Endothelial cell (in vitro differentiated cells): ENCODE results near the gene LPP. TPM values are rescaled to one million over a fixed set of nuclear protein-coding genes. Genes with fewer than 3 reads are reported as not detected.
A peak's percentile ranks its signal among the peaks of the same experiment; 100 is the strongest.

ENCODE experiments used
- DNase-seq: peaks from one replicate; pipeline ENCODE4 v3.0.0; 2021; ENCODE audit warnings: low spot score
- H3K27ac Mint-ChIP-seq: one replicate; pipeline ENCODE4 v1.8.0; 2021; ENCODE audit warnings: mixed read lengths, inconsistent platforms; ENCODE audit not compliant: unreplicated experiment
- H3K27me3 Mint-ChIP-seq: one replicate; pipeline ENCODE4 v1.8.0; 2021; ENCODE audit warnings: mild to moderate bottlenecking, moderate library complexity, mixed read lengths, inconsistent platforms; ENCODE audit not compliant: unreplicated experiment
- H3K36me3 Mint-ChIP-seq: one replicate; pipeline ENCODE4 v1.8.0; 2021; ENCODE audit warnings: mild to moderate bottlenecking, low read depth, mixed read lengths, inconsistent platforms; ENCODE audit not compliant: unreplicated experiment
- H3K4me1 Mint-ChIP-seq: one replicate; pipeline ENCODE4 v1.8.0; 2021; ENCODE audit warnings: mild to moderate bottlenecking, mixed read lengths, inconsistent platforms; ENCODE audit not compliant: unreplicated experiment
- H3K4me3 Mint-ChIP-seq: one replicate; pipeline ENCODE4 v1.8.0; 2021; ENCODE audit warnings: mild to moderate bottlenecking, mixed read lengths, inconsistent platforms; ENCODE audit not compliant: unreplicated experiment
- H3K9me3 Mint-ChIP-seq: one replicate; pipeline ENCODE4 v1.8.0; 2021; ENCODE audit warnings: mixed read lengths, inconsistent platforms; ENCODE audit not compliant: unreplicated experiment
- CTCF ChIP-seq: fragments of 200-600 bp; sonication (generic); IDR thresholded peaks from one replicate; pipeline ENCODE4 v1.5.0; 2021; ENCODE audit warnings: antibody characterized with exemption; ENCODE audit not compliant: unreplicated experiment
- total RNA-seq: library from RNA; stranded (reverse); fragmentation: NEBNext Ultra II Directional; extraction: Animal tissue kit (Norgen Biotek cat#: 25700); gene quantifications from one replicate; pipeline ENCODE4 v1.2.1, GENCODE V29; 2021; ENCODE audit not compliant: unreplicated experiment

The LPP gene
- total RNA-seq, 1 donor from 2014 or later = 181 TPM

- no peak for TF ChIP-seq CTCF
- H3K36me3 Mint-ChIP-seq = peaks cover 5% of the 10 kb centered on the region
- peak overlapping the region; percentile 58 for H3K27ac Mint-ChIP-seq
- DNase-seq = no peak
- H3K9me3 Mint-ChIP-seq = no peaks in the 10 kb centered on the region
- H3K4me3 Mint-ChIP-seq = peak overlapping the region; percentile 28
- peaks cover 28% of the 10 kb centered on the region for H3K4me1 Mint-ChIP-seq
- H3K27me3 Mint-ChIP-seq = peaks cover 8% of the 10 kb centered on the region
Observed at GRCh38 chr3:188780193-188781147, 626.5 kb downstream of the LPP start.

DNA sequence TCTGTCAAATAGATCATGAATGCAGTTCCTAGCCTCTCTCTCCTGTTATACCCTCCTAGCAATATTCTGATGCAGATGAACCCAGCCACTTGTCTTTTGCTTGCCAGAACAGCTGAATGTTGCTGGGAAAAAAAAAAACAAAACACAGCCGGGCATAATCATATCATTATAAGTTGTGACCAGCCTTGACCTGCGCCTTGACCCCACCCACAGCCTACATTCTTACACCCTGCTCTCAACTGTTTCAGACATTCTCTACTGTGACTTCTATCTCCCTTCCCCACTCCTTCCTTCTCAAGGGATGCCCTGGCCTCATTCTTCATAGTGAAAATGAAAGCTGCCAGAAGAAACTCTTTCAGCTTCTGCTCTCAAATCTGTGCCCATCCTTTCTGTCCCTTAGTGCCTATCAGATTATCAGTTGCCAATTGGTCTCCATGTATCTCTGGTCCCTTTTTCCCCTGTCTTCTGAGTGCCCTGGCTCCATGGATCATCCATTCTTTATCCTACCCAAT is 628.7 kb downstream of the LPP start:
- H3K36me3 Mint-ChIP-seq = peaks cover 5% of the 10 kb centered on the region
- H3K4me3 Mint-ChIP-seq = no peak overlapping the region
- TF ChIP-seq CTCF = no peak
- peaks cover 6% of the 10 kb centered on the region for H3K27me3 Mint-ChIP-seq
- H3K9me3 Mint-ChIP-seq = no peaks in the 10 kb centered on the region
- peaks cover 9% of the 10 kb centered on the region for H3K4me1 Mint-ChIP-seq
- no peak overlapping the region for H3K27ac Mint-ChIP-seq
- DNase-seq = no peak

DNA sequence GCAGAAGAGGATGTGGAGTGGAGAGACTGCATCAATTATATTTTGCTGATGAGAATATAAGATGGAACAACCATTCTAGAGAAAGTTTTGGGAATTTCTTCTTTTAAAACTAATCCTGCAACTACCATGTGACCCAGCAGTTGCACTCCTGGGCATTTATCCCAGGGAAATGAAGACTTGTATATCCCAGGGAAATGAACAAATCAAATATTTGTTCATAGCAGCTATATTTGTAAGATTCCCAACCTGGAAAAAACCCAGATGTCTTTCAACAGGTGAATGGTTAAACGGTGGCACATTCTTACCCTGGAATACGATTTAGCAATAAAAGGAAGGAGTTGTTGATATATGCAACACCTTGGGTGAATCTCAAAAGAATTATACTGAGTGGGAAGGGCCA is 632.5 kb downstream of the LPP start:
- Mint-ChIP-seq H3K9me3 (no peaks in the 10 kb centered on the region), H3K27me3 (peaks cover 3% of the 10 kb centered on the region), H3K36me3 (no peaks in the 10 kb centered on the region), H3K27ac (no peak overlapping the region), H3K4me1 (no peaks in the 10 kb centered on the region), H3K4me3 (no peak overlapping the region)
- no peak for DNase-seq
- no peak for TF ChIP-seq CTCF

- Mint-ChIP-seq H3K27me3 (peaks cover under 1% of the 10 kb centered on the region), H3K4me3 (no peak overlapping the region), H3K27ac (no peak overlapping the region), H3K4me1 (no peaks in the 10 kb centered on the region), H3K9me3 (no peaks in the 10 kb centered on the region), H3K36me3 (no peaks in the 10 kb centered on the region)
- no peak for DNase-seq
- no peak for TF ChIP-seq CTCF
Observed at GRCh38 chr3:188788621-188789081, 634.7 kb downstream of the LPP start.

DNA sequence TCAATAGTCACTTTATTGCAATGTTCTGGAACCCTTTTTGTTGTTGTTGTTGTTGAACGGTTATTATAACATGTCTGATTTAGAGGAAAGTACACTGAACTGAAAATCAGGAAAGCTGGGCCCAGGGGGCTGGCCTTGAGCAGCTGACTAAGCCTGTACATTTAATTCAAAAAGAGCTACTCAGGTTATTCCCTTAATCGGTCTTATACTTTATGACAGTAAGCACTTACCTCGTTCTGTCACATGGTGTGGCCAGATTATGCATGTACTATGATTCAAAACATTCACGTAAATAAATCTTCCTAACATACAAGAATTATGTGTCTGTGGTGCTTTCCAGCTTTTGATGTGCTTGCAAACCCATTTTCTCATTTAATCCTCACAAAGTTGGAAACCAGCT is 635.3 kb downstream of the LPP start:
- H3K27ac Mint-ChIP-seq = no peak overlapping the region

More for the DNA sequence above, 635.3 kb downstream of the LPP start:
- no peaks in the 10 kb centered on the region for H3K4me1 Mint-ChIP-seq
- no peak for TF ChIP-seq CTCF
- H3K36me3 Mint-ChIP-seq = no peaks in the 10 kb centered on the region
- no peak for DNase-seq
- H3K4me3 Mint-ChIP-seq = no peak overlapping the region
- H3K9me3 Mint-ChIP-seq = no peaks in the 10 kb centered on the region
- H3K27me3 Mint-ChIP-seq = no peaks in the 10 kb centered on the region
